ENCODE measurements around the gene FER1L5. TPM values are rescaled to one million over a fixed set of nuclear protein-coding genes. Genes with fewer than 3 reads are reported as not detected.

Gene FER1L5
- total RNA-seq, 1 donor from 2014 or later: 0.08 TPM

DNA sequence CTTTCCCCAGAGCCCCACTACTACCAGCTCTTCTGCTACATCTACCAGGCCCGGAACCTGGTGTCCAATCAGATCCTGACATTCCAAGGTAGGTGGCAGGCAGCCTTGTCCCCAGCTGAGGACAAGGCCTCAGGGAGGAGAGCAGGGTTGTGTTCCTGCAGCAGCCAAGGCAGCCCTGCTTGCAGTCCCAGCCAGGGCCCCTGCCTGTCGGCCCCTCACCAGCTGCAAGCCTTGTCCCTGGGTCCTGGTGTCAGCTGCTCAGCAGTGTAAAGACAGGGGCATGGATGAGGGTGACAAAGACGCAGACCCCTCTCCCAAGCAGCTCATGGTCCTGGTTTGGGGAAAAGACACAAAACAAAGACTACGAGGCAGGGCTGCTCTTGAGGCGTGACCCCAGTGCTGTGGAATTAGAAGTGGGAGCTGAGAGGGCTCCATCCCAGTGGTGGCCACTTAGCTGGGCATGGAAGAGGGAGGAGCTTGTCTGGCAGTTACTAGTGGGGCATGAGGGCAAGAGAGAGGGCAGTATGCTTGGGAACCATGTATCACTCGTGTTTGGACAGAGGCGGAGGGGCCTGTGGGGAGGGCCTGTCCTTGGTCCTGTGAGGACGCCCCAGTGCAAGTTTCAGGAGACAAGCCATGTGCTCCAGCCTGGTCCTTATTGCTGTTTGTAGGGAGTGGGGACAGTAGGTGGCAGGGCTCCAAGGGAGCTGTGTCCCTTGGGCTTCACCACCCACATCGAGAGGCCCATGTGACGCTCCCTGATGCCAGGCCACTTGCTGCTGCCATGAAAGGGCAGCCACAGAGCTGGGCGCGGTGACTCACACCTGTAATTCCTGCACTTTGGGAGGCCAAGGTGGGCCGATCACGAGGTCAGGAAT lies 49.8 kb downstream of the FER1L5 start:
- intact Hi-C loops (cut with DNase I): no loop called here
- peak; percentile 65 for DNase-seq (ENCODE audit: low spot score)

DNA sequence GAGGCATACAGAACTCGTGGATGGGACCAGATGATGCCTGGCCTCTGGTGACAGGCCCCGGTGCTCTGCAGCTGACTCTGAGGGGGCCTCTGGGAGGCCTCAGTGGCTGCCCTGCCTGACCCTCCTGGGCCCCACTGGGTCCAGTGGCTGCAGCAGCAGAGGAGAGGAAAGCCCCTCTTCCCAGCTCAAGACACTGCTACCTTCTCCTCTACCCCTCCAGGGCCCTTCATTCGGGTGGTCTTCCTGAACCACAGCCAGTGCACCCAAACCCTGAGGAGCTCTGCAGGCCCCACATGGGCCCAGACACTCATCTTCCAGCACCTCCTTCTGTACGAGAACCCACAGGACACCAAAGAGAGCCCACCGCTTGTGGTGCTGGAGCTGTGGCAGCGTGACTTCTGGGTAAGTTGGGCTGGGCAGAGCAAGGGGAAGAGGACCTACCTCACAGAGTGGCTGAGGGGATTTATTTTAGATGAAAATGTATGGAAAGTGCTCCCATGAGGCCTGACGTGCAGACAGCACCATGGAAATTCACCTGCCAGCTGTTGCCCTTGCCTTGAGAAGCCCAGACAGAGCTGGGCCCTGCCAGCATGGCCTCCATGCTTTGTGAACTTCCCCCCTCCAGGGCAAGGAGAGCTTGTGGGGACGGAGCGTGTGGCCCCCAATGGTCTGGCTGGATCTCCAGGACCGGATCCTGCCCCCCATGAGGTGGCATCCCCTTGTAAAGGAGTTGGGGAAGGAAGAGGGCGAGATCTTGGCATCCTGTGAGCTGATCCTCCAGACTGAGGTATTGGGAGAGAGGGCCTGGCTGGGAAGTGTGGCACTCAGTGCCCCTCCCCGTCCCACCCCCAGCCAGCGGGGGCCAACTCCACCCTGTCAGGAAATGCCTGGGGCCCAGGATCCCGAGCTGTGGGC lies 51.0 kb downstream of the FER1L5 start:
- intact Hi-C loops (cut with DNase I): no loop called here
- peak; percentile 51 for DNase-seq (ENCODE audit: low spot score)

DNA sequence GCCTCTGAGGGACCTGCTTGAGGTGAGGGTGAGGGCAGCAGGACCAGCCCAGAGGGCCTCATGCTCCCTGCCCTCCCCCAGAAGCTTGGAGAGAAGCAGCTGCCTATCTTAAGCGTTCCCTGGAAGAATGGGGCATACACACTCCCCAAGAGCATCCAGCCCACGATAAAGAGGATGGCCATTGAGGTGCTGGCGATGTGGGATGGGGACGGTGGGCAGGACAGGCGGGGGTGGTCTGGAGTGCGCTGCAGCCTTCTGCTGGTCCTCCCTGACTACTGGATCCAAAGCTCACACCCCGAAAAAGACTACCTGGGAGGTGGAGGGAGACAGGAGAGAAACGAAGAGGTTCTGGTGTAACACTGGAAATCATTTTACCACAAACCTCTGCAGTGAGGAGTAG lies 51.7 kb downstream of the FER1L5 start:
- intact Hi-C loops (cut with DNase I): no loop called here
- no peak for DNase-seq (ENCODE audit: low spot score)

DNA sequence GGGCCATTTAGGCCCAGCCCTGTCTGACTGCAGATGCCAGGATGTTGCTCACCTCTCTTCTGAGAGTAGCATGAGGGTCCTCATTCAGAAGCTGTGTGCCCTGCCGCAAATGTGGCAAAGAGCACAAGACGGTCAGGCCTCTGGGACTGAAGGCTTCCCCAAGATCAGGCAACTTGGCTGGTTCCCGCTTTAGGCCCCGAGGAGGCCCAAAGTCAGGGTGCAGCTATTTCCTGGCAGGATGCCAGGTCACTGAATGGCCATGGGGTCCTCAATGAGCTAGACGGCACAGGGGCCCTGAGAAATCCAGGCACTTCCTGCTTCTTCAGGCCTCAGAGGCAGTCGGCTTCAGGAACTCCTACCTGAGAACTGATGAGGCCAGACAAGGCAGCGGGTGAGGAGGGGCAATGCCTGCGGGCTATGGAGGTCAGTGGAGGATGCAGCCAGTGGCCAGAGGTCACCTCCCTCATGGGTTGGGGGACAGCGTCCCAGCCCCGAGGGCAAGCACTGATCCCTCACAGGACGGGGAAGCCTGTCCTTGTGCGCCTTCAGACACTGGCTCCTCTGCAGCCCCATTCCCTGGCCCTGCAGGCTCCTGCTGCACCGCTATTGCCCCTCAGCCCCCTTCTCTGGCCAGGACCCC lies 52.4 kb downstream of the FER1L5 start:
- no peak for DNase-seq (ENCODE audit: low spot score)
- intact Hi-C loops (cut with DNase I): no loop called here

DNA sequence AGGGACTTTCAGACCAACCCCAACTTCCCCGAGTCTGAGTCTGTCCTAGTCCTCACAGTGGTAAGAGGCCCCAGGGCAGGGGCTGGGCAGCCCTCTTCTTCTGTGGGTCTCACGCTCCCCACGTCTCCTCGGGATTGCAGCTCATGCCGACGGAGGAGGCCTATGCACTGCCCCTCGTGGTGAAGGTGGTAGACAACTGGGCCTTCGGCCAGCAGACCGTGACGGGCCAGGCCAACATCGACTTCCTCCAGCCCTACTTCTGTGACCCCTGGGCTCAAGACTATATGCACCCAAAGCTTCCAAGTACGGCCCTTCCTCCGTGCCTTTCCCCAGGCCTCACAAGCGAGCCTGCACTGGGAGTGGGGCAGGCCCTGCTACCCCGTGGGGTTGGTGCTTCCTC lies 53.0 kb downstream of the FER1L5 start:
- no peak for DNase-seq (ENCODE audit: low spot score)
- intact Hi-C loops (cut with DNase I): no loop called here

DNA sequence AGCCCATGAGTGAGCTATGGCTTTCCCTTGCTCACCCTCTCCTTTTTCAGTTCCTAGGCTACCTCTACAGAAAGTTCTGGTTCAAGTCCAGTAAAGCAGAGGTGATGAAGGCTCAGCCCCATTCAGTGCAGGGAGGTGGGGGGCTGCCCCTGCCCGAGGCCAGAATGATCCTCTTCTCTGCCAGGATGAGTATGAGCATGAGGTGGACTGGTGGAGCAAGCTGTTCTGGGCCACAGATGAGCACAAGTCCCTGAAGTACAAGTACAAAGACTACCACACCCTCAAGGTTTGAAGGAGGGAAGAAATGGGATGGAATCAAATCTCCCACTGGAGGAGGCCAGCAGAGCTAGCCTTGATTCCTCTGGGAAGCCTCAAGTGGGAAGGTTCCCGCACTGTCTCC lies 54.9 kb downstream of the FER1L5 start:
- intact Hi-C loops (cut with DNase I): no loop called here
- DNase-seq (ENCODE audit: low spot score): no peak

DNA sequence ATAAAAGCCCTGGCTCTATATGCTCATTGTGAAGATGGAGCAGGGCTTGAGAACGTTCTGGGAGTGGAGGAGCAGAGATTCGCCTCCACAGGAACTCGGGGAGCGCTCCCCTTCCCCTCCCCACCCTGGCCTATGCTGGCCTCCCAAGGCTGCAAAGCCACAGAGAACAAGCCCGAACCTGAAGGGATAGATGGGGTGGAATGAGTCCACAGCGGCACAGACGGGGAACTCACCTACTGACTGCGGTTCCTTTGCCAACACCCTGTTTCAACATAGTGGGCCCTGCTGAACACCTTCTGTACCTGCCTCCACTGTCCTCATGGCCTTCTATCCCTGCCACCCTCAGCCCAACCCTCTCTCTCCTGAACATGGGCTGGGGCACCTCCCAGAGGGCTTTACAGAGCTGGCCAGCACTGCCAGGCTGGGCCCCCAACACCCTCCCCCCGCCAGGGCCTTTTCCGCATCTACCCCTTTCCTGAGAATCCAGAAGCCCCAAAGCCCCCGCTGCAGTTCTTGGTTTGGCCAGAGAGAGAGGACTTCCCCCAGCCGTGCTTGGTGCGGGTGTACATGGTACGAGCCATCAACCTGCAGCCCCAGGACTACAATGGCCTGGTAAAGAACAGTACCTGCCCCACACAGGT lies 55.8 kb downstream of the FER1L5 start:
- no peak for DNase-seq (ENCODE audit: low spot score)
- intact Hi-C loops (cut with DNase I): no loop called here

DNA sequence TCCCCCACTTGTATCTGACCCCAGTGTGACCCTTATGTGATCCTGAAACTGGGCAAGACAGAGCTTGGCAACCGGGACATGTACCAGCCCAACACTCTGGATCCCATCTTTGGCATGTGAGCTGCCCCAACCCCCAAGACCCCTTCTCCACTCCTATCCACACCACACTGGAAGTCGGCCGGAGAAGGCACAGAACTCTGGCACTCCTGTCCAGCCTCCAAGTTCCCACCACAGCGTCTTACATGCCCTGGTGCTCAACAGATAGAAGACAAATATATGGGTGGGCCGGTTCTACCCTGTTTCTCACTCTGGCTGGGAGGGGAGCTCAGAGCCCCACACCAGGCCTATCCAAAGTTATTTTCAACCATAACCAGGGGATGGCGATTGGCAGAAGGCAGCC lies 56.5 kb downstream of the FER1L5 start:
- DNase-seq (ENCODE audit: low spot score): no peak
- intact Hi-C loops (cut with DNase I): no loop called here

DNA sequence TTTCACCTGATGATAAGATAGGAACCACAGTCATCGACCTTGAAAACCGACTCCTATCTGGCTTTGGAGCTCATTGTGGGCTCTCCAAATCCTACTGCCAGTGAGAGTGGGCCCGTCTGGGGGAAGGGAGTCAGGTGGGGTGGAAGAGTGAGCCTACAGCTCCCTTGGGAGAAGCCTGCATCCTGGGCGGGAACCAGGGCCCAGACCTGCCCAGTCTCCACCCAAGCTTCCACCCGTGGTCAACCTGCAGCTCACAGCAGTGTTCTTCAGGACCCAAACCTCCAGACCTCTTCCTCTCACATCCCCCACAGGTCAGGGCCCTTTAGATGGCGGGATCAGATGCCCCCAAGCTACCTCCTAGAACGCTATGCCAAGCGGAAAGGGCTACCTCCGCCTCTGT lies 57.1 kb downstream of the FER1L5 start:
- intact Hi-C loops (cut with DNase I): no loop called here
- DNase-seq (ENCODE audit: low spot score): no peak

DNA sequence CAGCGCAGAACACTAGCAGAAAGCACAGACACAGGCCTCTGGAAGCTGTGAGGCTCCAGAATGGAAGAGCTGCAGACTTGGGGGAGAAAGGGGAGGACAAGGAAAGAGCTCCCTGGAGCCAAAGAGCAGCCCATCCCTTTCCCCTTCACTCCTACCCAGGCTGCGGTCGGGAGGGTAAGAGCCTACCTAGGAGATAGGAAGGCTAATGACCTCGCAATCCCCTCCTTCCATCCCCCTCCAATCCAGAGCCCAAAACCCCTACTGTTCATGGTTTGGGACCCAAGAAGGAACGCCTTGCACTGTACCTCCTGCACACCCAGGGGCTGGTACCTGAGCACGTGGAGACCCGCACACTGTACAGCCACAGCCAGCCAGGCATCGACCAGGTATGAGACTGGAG lies 57.5 kb downstream of the FER1L5 start:
- intact Hi-C loops (cut with DNase I): no loop called here
- DNase-seq (ENCODE audit: low spot score): no peak

DNA sequence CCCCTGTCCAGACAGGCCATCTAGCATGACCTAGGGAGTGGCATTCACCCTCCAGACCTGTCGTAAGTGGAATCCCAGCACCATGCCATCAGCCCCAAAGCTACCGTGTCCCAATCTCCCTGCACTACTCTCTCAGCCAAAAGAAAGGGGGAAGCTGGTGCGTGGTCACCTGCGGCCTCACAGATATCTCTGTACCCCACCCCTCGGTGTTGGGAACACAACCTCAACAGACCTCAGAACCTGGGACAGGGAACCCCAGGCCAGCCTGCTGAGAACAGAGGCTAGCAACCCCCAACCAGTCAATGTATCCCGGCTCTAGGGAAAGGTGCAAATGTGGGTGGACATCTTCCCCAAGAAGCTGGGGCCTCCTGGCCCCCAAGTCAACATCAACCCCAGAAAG lies 59.1 kb downstream of the FER1L5 start:
- no peak for DNase-seq (ENCODE audit: low spot score)
- intact Hi-C loops (cut with DNase I): no loop called here

DNA sequence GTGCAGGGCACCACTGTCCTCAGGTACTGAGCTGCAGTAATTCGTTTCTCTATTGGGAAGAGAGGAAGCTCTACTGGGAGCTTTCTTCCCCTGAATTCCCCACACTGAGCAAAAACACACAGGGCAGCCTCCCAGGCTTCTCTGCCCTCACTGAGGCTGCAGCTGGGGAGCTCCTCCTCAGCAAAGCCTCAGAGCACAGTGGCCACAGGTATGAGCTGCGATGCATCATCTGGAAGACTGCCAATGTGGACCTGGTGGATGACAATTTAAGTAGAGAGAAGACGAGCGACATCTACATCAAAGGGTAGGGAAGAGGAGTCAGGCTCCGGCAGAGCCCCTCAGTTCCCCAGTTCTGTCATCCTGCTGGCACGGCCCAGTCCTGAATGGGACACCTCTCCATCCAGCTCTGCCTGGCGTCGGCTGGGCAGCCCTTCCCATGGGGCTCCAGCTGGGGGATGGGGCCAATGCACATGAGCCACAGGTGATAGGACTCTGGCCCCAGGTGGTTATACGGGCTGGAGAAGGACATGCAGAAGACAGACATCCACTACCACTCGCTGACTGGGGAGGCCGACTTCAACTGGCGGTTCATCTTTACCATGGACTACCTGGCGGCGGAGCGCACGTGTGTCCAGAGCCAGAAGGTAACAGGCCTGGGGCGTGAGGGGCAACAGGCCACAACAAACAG lies 59.7 kb downstream of the FER1L5 start:
- DNase-seq (ENCODE audit: low spot score): no peak
- intact Hi-C loops (cut with DNase I): no loop called here

DNA sequence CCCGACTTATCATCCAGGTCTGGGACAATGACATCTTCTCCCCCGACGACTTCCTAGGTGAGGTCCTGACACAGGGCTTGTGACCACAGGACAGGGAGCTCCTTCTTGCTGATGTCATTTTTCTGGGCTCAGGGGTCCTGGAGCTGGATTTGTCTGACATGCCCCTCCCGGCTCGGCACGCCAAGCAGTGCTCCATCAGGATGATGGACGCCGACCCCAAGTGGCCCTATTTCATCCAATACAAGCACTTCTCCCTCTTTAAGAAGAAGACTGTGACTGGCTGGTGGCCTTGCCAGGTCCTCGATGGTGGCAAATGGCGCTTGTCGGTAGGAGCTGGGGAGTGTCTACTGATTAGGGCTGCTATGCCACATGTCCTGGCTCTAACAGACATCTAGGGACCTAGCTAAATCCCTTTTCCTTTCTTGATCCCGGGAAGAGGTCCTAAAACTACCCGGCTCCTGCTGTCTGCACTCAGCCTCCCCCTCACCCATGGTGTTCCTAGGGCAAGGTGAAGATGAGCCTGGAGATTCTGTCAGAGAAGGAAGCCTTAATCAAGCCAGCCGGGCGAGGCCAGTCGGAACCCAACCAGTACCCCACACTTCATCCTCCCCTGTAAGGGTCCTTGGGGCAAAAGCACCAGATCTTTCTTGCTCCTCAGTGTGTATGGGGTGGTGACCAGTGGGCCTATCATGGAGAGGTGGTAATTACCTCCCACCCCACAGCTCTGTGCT lies 60.6 kb downstream of the FER1L5 start:
- DNase-seq (ENCODE audit: low spot score): no peak
- intact Hi-C loops (cut with DNase I): no loop called here

DNA sequence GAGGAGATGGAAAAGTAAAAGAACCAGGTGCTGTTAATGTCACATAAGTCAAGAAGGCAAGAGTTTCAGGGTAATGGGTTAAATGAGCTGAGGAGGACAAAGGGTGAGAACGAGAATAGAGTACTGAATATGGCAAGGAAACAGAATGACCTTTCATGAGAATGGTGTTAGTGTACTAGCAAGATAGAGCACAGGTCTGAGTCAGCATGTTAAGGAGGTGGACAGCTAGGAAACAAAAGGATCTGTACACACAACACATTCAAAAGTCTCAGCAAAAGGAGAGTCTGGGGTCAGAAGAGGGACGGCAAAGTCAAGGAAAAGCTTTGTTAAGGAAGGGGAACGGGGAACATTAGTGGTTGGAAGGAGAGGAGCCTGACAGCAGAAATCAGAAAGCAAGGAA lies 68.4 kb downstream of the FER1L5 start:
- no peak for DNase-seq (ENCODE audit: low spot score)
- intact Hi-C loops (cut with DNase I): no loop called here

DNA sequence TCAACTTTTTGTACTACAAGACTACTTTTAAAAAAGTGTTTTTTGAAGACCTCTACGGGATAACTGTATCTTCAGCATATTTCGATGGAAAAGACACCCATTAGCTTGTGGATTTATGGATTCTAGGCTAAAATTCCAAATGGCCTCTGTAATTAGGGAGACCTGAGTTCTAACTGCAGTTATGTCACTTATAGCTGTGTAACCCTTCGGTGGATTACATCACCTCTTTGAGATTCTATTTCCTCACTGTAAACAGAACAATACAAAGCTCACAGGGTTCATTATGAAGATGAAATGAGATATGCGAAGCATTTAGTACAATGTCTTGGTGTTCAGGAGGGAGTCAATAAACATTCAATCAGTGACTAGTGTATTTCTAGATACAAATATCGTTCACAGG lies 73.1 kb downstream of the FER1L5 start:
- intact Hi-C loops (cut with DNase I): no loop called here

DNA sequence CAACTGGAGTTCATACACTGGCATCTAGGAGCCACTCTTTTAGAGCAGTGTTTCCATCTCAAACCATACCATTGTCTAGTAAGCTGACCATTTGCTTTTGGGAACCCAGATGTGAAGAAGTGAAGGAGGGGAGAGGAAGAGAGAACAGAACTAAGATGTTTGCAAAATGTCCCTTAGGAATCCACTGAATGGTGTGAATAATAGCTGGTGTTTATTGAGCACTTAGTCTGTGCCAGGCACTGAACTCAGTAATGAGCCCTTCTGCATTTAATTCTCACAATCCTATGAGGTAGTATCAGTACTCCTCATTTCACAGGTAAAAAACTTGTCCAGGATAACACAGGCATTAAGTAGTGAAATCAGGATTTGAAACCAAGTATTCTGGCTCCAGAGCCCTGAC lies 73.8 kb downstream of the FER1L5 start:
- intact Hi-C loops (cut with DNase I): no loop called here
- no peak for DNase-seq (ENCODE audit: low spot score)

More for the DNA sequence above, 73.1 kb downstream of the FER1L5 start:
- no peak for DNase-seq (ENCODE audit: low spot score)

DNA sequence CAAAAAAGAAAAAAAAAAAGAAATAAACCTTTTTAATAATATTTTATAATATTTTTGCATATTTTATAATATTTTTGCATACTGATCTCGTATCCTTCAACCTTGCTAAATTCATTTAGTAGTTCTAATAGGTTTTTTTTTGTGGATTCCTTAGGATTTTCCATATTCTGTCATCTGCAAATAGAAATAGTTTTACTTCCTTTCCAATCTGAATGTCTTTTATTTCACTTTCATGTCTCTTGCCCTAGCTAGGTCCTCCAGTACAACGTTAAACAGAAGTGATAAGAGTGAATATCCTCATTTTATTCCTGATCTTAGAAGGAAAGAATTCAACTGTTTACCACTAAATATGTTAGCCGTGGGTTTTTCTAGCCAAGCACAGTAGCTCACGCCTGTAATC lies 83.6 kb downstream of the FER1L5 start:
- intact Hi-C loops (cut with DNase I): no loop called here
- no peak for DNase-seq (ENCODE audit: low spot score)

DNA sequence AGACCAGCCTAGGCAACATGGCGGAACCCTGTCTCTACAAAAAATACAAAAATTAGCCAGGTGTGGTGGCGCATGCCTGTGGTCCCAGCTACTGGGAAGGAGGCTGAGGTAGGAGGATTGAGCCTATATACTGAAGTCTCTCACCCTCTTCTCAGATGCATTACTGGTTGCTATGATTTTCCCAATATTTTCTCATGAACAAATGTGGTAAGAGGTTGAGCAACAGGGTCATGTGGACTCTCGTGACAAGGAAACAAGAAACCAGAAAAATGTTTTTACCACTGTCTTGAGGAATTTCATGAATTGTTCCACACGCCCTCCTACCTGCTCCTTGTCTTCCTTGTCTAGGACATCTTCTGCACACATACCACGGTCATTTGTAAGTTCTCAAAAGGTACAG lies 84.9 kb downstream of the FER1L5 start:
- intact Hi-C loops (cut with DNase I): no loop called here

DNA sequence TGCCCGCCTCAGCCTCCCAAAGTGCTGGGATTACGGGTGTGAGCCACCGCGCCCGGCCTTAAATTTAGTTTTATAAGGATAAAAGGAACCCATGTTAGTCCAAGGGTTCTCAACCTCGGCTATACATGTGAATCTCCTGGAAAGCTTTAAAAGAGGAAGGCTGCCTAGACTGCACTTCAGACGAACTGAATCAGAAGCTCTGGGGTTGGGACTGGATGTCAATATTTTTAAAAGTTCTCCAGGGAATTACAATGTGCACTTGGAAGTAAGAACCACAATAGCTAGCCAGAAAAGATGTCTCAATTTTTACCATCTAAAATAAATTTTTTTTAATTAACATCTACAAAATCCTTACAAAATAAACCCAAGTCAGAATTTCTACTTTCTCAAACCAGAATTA lies 87.2 kb downstream of the FER1L5 start:
- intact Hi-C loops (cut with DNase I): no loop called here
- DNase-seq (ENCODE audit: low spot score): no peak

More for the DNA sequence above, 84.9 kb downstream of the FER1L5 start:
- DNase-seq (ENCODE audit: low spot score): no peak

Data from cardiac septum (tissue), 1 donor.